Gastroesophageal sphincter (tissue), 4 donors: ENCODE data around the gene APP. TPM values are rescaled to one million over a fixed set of nuclear protein-coding genes. Genes with fewer than 3 reads are reported as not detected.
A peak's percentile ranks its signal among the peaks of the same experiment; 100 is the strongest.

Experiments used
- ATAC-seq: fragments of 150-250 bp; one replicate; pipeline ENCODE4 v1.9.1; 2016; ENCODE audit warnings: mild to moderate bottlenecking, moderate library complexity
- H3K27ac ChIP-seq, 4 donors: fragments of 200-600 bp; sonication (generic) in 3 of 4; 1 replicate in 3 of 4; 2 replicates in 1 of 4; pipeline ENCODE4 v1.5.1; 2016 to 2019
- H3K27me3 ChIP-seq: fragments of 200-600 bp; sonication (generic); one replicate; pipeline ENCODE4 v1.5.1; 2019
- H3K36me3 ChIP-seq, 2 donors: fragments of 200-600 bp; sonication (generic); one replicate each; pipeline ENCODE4 v1.5.1; 2019; ENCODE audit warnings: control low read depth in 1 of 2
- H3K4me1 ChIP-seq, 3 donors: fragments of 200-600 bp; sonication (generic); 1 replicate in 2 of 3; 2 replicates in 1 of 3; pipeline ENCODE4 v1.5.1; 2016 to 2019; ENCODE audit warnings: control low read depth in 2 of 3
- H3K4me3 ChIP-seq, 2 donors: fragments of 200-600 bp; sonication (generic); one replicate each; pipeline ENCODE4 v1.5.1; 2019; ENCODE audit warnings: mild to moderate bottlenecking in 1 of 2, moderate library complexity in 1 of 2
- H3K9me3 ChIP-seq, 3 donors: fragments of 200-600 bp; sonication (generic); one replicate each; pipeline ENCODE4 v1.5.1; 2017 to 2019; ENCODE audit warnings: control low read depth in 2 of 3
- EP300 ChIP-seq: sonication (generic); formaldehyde crosslinking; IDR thresholded peaks from one replicate; pipeline ENCODE4 v1.6.1; 2017; ENCODE audit warnings: antibody characterized with exemption, mild to moderate bottlenecking
- POLR2A ChIP-seq, 2 donors: fragments of 450-650 bp; IDR thresholded peaks; one replicate each; pipeline ENCODE4 v1.6.1; 2017; ENCODE audit warnings: antibody characterized with exemption in 2 of 2, mild to moderate bottlenecking in 2 of 2, moderate library complexity in 1 of 2
- POLR2AphosphoS5 ChIP-seq: sonication (generic); formaldehyde crosslinking; IDR thresholded peaks from one replicate; pipeline ENCODE4 v1.6.1; 2017; ENCODE audit warnings: antibody characterized with exemption
- WGBS, 2 donors: methylation state at CpG; one replicate each; pipeline ENCODE4 v1.1.5; 2018; ENCODE audit warnings: low coverage in 1 of 2; 5-methylcytosine and 5-hydroxymethylcytosine counted together
- small RNA-seq, 4 donors: library from RNA; depleted of rRNA; stranded (forward); fragments of <200 nt; gene quantifications; one replicate each; pipeline ENCODE3, GENCODE V24; 2016
- total RNA-seq, 4 donors: library from RNA; depleted of rRNA; stranded (reverse); fragments of >200 nt; gene quantifications; one replicate each; pipeline ENCODE4 v1.1.0, GENCODE V29; 2016
- TF ChIP-seq, protein P1 (sequence below), 4 experiments: fragments of 200-600 bp in 2 of 4; fragments of 450-650 bp in 2 of 4; sonication (generic) in 1 of 4; IDR thresholded peaks; one replicate each; pipeline ENCODE4 v1.5.1; 2017 to 2019; ENCODE audit warnings: antibody characterized with exemption in 4 of 4, mild to moderate bottlenecking in 2 of 4, moderate library complexity in 2 of 4

The APP gene
- total RNA-seq, 4 donors from 2014 or later, result 282 to 724 (median 545) TPM

DNA sequence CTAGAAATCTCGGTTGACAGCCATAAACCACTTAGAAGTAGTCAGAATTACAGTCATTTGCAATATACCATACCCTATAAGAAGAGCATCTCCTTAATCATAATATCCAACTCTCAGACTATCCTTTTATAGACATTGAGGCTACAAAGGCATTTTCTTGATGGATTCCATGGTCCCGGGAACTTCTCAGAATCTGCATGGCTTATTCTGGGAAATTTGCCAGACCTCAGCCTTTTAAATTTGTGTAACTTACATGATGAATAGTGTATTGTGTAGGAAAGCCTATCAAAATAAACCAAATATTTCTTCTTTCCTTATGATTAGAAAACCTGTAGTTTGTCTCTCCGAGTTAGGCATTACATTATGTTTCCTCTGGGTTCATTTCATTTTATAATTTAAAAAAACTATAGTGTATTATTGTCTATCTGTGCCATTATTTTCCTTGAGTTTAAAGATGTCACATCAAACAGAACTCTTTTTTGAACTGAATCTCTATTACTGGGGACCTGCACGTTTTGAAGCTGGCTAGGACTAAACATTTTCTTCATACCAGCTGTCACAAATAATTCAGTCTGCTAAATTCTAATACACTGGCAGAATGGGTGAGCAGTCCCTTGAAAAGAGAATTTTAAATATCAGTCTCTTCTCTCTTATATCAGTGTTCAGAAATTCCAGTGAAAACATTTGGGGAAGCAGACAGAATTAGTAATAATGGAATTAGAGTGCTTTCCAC, 332.9 kb downstream of the APP start:
- 11 to 14% methylated on average over 3 to 4 of the region's 4 CpGs for WGBS, 2 donors
- Histone ChIP-seq H3K4me1 (peaks cover 0 to 19% (median 0%) of the 10 kb centered on the region in 3 donors), H3K27ac (peak overlapping the region in 3 of 4 donors; percentile 27 to 36 (median 31)), H3K27me3 (no peaks in the 10 kb centered on the region), H3K9me3 (peaks cover 0 to 25% (median 0%) of the 10 kb centered on the region in 3 donors), H3K4me3 (no peak overlapping the region), H3K36me3 (no peaks in the 10 kb centered on the region)
- no peak for ATAC-seq
- TF ChIP-seq, protein P1, sequence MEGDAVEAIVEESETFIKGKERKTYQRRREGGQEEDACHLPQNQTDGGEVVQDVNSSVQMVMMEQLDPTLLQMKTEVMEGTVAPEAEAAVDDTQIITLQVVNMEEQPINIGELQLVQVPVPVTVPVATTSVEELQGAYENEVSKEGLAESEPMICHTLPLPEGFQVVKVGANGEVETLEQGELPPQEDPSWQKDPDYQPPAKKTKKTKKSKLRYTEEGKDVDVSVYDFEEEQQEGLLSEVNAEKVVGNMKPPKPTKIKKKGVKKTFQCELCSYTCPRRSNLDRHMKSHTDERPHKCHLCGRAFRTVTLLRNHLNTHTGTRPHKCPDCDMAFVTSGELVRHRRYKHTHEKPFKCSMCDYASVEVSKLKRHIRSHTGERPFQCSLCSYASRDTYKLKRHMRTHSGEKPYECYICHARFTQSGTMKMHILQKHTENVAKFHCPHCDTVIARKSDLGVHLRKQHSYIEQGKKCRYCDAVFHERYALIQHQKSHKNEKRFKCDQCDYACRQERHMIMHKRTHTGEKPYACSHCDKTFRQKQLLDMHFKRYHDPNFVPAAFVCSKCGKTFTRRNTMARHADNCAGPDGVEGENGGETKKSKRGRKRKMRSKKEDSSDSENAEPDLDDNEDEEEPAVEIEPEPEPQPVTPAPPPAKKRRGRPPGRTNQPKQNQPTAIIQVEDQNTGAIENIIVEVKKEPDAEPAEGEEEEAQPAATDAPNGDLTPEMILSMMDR (IDR thresholded peaks at IDR 0.05), result no peak
- TF ChIP-seq EP300 (no peak), POLR2AphosphoS5 (no peak), POLR2A (IDR thresholded peaks at IDR 0.05) (no peak)

GRCh38 chr21:25836396-25836795, 334.2 kb downstream of the APP start:
- 88 to 100% methylated on average over 1 to 2 of the region's 2 CpGs for WGBS, 2 donors
- Histone ChIP-seq H3K9me3 (peaks cover 0 to 26% (median 0%) of the 10 kb centered on the region in 3 donors), H3K36me3 (no peaks in the 10 kb centered on the region), H3K27ac (peak overlapping the region in 2 of 4 donors; percentile 27 to 50), H3K4me1 (peaks cover 0 to 19% (median 0%) of the 10 kb centered on the region in 3 donors), H3K4me3 (no peak overlapping the region), H3K27me3 (no peaks in the 10 kb centered on the region)
- TF ChIP-seq, protein P1 (IDR thresholded peaks at IDR 0.05), result no peak
- TF ChIP-seq POLR2A (IDR thresholded peaks at IDR 0.05) (no peak), POLR2AphosphoS5 (no peak), EP300 (no peak)
- ATAC-seq, result no peak

GRCh38 chr21:25834381-25834780, 336.2 kb downstream of the APP start:
- peaks cover 0 to 19% (median 0%) of the 10 kb centered on the region in 3 donors for H3K4me1 ChIP-seq
- H3K36me3 ChIP-seq, result no peaks in the 10 kb centered on the region
- H3K27me3 ChIP-seq, result no peaks in the 10 kb centered on the region
- H3K27ac ChIP-seq, result no peak overlapping the region
- H3K4me3 ChIP-seq, result no peak overlapping the region
- WGBS, 2 donors, result 54 to 64% methylated on average over 3 of the region's 3 CpGs
- H3K9me3 ChIP-seq, result peaks cover 0 to 16% (median 0%) of the 10 kb centered on the region in 3 donors
- no peak for ATAC-seq
- TF ChIP-seq POLR2AphosphoS5 (no peak), POLR2A (IDR thresholded peaks at IDR 0.05) (no peak), EP300 (no peak)
- TF ChIP-seq, protein P1 (IDR thresholded peaks at IDR 0.05), result no peak

DNA sequence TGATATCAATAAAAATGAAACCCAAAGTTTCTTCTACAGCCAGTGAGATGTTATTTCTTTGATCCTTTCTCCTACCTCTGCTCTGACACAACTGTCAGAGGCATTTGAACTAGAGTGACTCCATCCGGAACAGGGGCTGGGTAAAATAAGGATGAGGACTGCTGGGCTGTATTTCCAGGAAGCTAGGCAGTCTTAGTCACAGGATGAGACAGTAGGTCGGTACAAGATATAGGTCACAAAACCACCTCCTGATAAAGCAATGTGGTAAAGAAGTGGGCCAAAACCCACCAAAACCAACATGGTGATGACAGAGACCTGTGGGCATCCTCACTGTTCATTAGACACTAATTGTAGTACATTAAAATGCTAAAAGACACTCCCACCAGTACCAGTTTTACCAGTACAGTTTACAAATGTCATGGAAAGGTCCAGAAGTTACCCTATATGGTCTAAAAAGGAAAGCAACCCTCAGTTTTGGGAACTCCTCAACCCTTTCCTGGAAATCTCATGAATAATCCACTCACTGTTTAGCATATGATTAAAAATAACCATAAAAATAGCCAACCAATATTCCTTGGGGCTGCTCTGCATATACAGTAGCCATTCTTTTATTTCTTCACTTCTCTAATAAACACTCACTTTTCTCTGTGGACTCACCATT, 339.1 kb downstream of the APP start:
- H3K4me3 ChIP-seq, result no peak overlapping the region
- no peaks in the 10 kb centered on the region for H3K27me3 ChIP-seq
- peaks cover 0 to 2% (median 0%) of the 10 kb centered on the region in 3 donors for H3K4me1 ChIP-seq
- no peak for ATAC-seq
- TF ChIP-seq POLR2A (IDR thresholded peaks at IDR 0.05) (no peak), POLR2AphosphoS5 (no peak), EP300 (no peak)
- TF ChIP-seq, protein P1 (IDR thresholded peaks at IDR 0.05), result no peak
- no peaks in the 10 kb centered on the region for H3K36me3 ChIP-seq
- peaks cover 0 to 16% (median 0%) of the 10 kb centered on the region in 3 donors for H3K9me3 ChIP-seq
- no peak overlapping the region for H3K27ac ChIP-seq
- whole genome bisulfite sequencing, 2 donors, result 79 to 86% methylated on average over 1 to 2 of the region's 2 CpGs

Small RNA genes lying within 50 kb of the gene (small RNA-seq; reads per million reads assigned to genes)
- gene RNU6-123P (0 reads per million in 4 donors), gene RNU6-926P (0 reads per million in 4 donors)
